AG04449 (cell line): Measurements from ENCODE around the gene SORCS1.

Source experiments
- CTCF ChIA-PET: fragments of 350-600 bp; formaldehyde crosslinking; extraction: SDS; loops from one replicate; lab custom pipeline; 2021; ENCODE audit warnings: antibody characterized with exemption; lab: Yijun Ruan, JAX
- POLR2A ChIA-PET: fragments of 400-600, 350-600 bp; formaldehyde crosslinking; extraction: SDS; loops from one replicate; lab custom pipeline; 2020; ENCODE audit warnings: antibody characterized with exemption, inconsistent platforms; lab: Yijun Ruan, JAX
- DNase-seq: peaks from one replicate; pipeline ENCODE4 v3.0.0-alpha.2; 2010; ENCODE audit warnings: low read depth, low spot score
- H3K4me3 ChIP-seq: 2 replicates; pipeline ENCODE4 v1.5.1; 2011; ENCODE audit warnings: low read depth, mild to moderate bottlenecking, control low read depth, low read length
- CTCF ChIP-seq: IDR thresholded peaks from one replicate; pipeline ENCODE4 v1.5.1; 2011; ENCODE audit warnings: mild to moderate bottlenecking, moderate library complexity, low read length, control low read depth, inconsistent platforms; ENCODE audit not compliant: insufficient read depth; ENCODE audit errors: missing control alignments

Gene SORCS1

GRCh38 chr10:106832846-106833245 is 331.7 kb downstream of the SORCS1 start:
- CTCF ChIA-PET: no interaction called here

GRCh38 chr10:106830471-106830870 is 334.0 kb downstream of the SORCS1 start:
- no peak overlapping the region for H3K4me3 ChIP-seq
- POLR2A ChIA-PET: no interaction called here
- no peak for DNase-seq
- CTCF ChIA-PET: no interaction called here
- no peak for TF ChIP-seq CTCF

More at GRCh38 chr10:106832846-106833245, 331.7 kb downstream of the SORCS1 start:
- POLR2A ChIA-PET: no interaction called here
- DNase-seq: no peak
- H3K4me3 ChIP-seq: no peak overlapping the region
- no peak for TF ChIP-seq CTCF

- POLR2A ChIA-PET: no interaction called here
These were observed 334.5 kb downstream of the SORCS1 start for GRCh38 chr10:106830006-106830405.

GRCh38 chr10:106826716-106827115 is 337.8 kb downstream of the SORCS1 start:
- DNase-seq: no peak
- ChIA-PET POLR2A (no interaction called here), CTCF (no interaction called here)
- no peak overlapping the region for H3K4me3 ChIP-seq
- no peak for TF ChIP-seq CTCF

More at GRCh38 chr10:106830006-106830405, 334.5 kb downstream of the SORCS1 start:
- CTCF ChIA-PET: no interaction called here
- no peak overlapping the region for H3K4me3 ChIP-seq
- no peak for DNase-seq
- TF ChIP-seq CTCF: no peak

- TF ChIP-seq CTCF: no peak
- POLR2A ChIA-PET: no interaction called here
- CTCF ChIA-PET: no interaction called here
- no peak overlapping the region for H3K4me3 ChIP-seq
- DNase-seq: no peak
These were observed 338.7 kb downstream of the SORCS1 start for GRCh38 chr10:106825576-106826364.

- POLR2A ChIA-PET: no interaction called here
- TF ChIP-seq CTCF: no peak
- DNase-seq: no peak
- no peak overlapping the region for H3K4me3 ChIP-seq
- CTCF ChIA-PET: no interaction called here
These were observed 343.9 kb downstream of the SORCS1 start for GRCh38 chr10:106820579-106820978.
